ENCODE results near the gene TRIM45.

GRCh38 chr1:117094841-117095604 is 26.5 kb downstream of the TRIM45 start:
- TF ChIP-seq CTCF (conservative IDR thresholded peaks at IDR 0.05) = no peak
- TF ChIP-seq ZFX (IDR thresholded peaks at IDR 0.05) = no peak

All from C4-2B (cell line).